Measurements from ENCODE around the gene WBP2.

GRCh38 chr17:75888484-75888883 is 33.3 kb upstream of the WBP2 start:
- TF ChIP-seq CTCF (IDR thresholded peaks at IDR 0.05; ENCODE audit: insufficient read depth, low read length, poor library complexity, severe bottlenecking) (no peak), EZH2phosphoT487 (conservative IDR thresholded peaks at IDR 0.05; ENCODE audit: low read length) (no peak)
